Activated CD4-positive, alpha-beta T cell treated with anti-CD3 and anti-CD28 coated beads for 36 hours (primary cell): ENCODE results near the gene ATP2B1. TPM values are rescaled to one million over a fixed set of nuclear protein-coding genes. Genes with fewer than 3 reads are reported as not detected.

ENCODE experiments used
- ATAC-seq: fragments of 200-7000 bp; cut with Tn5 transposase; one replicate; pipeline ENCODE4 v1.10.0; 2021; ENCODE audit warnings: mild to moderate bottlenecking, moderate library complexity
- CTCF ChIA-PET: fragments of 350-600 bp; sonication (Branson Sonifier 250); formaldehyde crosslinking; loops from one replicate; lab custom pipeline; 2021; ENCODE audit warnings: antibody characterized with exemption; lab: Charles Lee
- POLR2A ChIA-PET: fragments of 350-600 bp; sonication (Branson Sonifier 250); formaldehyde crosslinking; loops from one replicate; lab custom pipeline; 2021; ENCODE audit warnings: antibody characterized with exemption, inconsistent platforms; lab: Charles Lee
- DNase-seq: peaks from one replicate; pipeline ENCODE4 v3.0.0-alpha.2; 2020
- H3K27ac Mint-ChIP-seq: one replicate; pipeline ENCODE4 v1.8.0; 2021; ENCODE audit warnings: mixed read lengths
- H3K27me3 Mint-ChIP-seq: one replicate; pipeline ENCODE4 v1.8.0; 2021; ENCODE audit warnings: mixed read lengths
- H3K36me3 Mint-ChIP-seq: one replicate; pipeline ENCODE4 v1.8.0; 2021; ENCODE audit warnings: low read depth, mixed read lengths
- H3K4me1 Mint-ChIP-seq: one replicate; pipeline ENCODE4 v1.8.0; 2021; ENCODE audit warnings: mixed read lengths
- H3K4me3 Mint-ChIP-seq: one replicate; pipeline ENCODE4 v1.8.0; 2021; ENCODE audit warnings: mild to moderate bottlenecking, moderate library complexity, mixed read lengths
- H3K9me3 Mint-ChIP-seq: one replicate; pipeline ENCODE4 v1.8.0; 2021; ENCODE audit warnings: low read depth, mixed read lengths
- intact Hi-C, 2 experiments: fragments of 100-400 bp; cut with DNase I in 1 of 2; cut with micrococcal nuclease in 1 of 2; formaldehyde crosslinking; loops; one replicate each; pipeline versions ENCODE4 v1.14.2 to v1.15.1; 2022 to 2024; cut with DNase I, micrococcal nuclease
- total RNA-seq, 2 experiments: library from RNA; stranded (reverse); gene quantifications; one replicate each; pipeline ENCODE4 v1.2.3, GENCODE V29; 2021

Gene ATP2B1
- total RNA-seq, 2 experiments from 2014 or later = 18.8 to 19.7 TPM

DNA sequence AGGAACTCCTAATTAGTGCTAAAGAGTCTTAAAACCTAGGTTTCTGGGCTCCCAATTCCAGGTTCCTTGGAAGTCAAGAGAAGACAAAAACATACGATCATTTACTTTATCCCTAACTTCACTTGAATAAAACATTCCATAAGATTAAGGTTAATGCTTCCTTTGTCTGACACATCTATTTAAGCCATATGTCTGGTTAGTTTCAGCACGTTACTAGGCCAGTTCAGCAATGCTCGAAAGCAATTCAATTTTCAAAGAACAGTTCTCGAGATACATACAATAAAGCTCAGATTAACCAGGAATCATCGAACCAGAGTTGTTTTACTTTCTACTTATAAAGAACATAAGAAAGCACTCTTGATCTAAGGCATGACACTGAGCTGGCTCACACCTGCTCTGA is 114.8 kb downstream of the ATP2B1 start:
- intact Hi-C loops = no loop called here
- ChIA-PET CTCF (no interaction called here), POLR2A (interaction anchor here (0.6 kb wide), 1 partner anchor 556 kb away, joined by 5 read pairs; no protein-coding TSS in a partner anchor)
- no peak for ATAC-seq
- H3K27ac Mint-ChIP-seq = no peak overlapping the region
- peaks cover 41% of the 10 kb centered on the region for H3K36me3 Mint-ChIP-seq
- no peak overlapping the region for H3K4me3 Mint-ChIP-seq
- H3K27me3 Mint-ChIP-seq = no peaks in the 10 kb centered on the region
- DNase-seq = no peak
- H3K4me1 Mint-ChIP-seq = peaks cover 22% of the 10 kb centered on the region
- H3K9me3 Mint-ChIP-seq = no peaks in the 10 kb centered on the region

- DNase-seq (no peak), ATAC-seq (no peak)
- no peaks in the 10 kb centered on the region for H3K9me3 Mint-ChIP-seq
- ChIA-PET CTCF (no interaction called here), POLR2A (no interaction called here)
- no peaks in the 10 kb centered on the region for H3K27me3 Mint-ChIP-seq
- H3K4me1 Mint-ChIP-seq = peaks cover 15% of the 10 kb centered on the region
- peaks cover 36% of the 10 kb centered on the region for H3K36me3 Mint-ChIP-seq
- intact Hi-C loops = no loop called here
- H3K27ac Mint-ChIP-seq = no peak overlapping the region
- no peak overlapping the region for H3K4me3 Mint-ChIP-seq
These were observed 115.4 kb downstream of the ATP2B1 start for GRCh38 chr12:89593233-89593632.

- H3K27ac Mint-ChIP-seq = no peak overlapping the region
- POLR2A ChIA-PET = no interaction called here
- intact Hi-C loops = no loop called here
- CTCF ChIA-PET = interaction anchor here (0.7 kb wide), 1 partner anchor 28 kb away, joined by 3 read pairs; no protein-coding TSS in a partner anchor
- no peak overlapping the region for H3K4me3 Mint-ChIP-seq
- no peak for ATAC-seq
- no peaks in the 10 kb centered on the region for H3K9me3 Mint-ChIP-seq
- no peaks in the 10 kb centered on the region for H3K27me3 Mint-ChIP-seq
- H3K36me3 Mint-ChIP-seq = peaks cover 26% of the 10 kb centered on the region
- DNase-seq = no peak
- peaks cover 2% of the 10 kb centered on the region for H3K4me1 Mint-ChIP-seq
These were observed 118.9 kb downstream of the ATP2B1 start for GRCh38 chr12:89589753-89590152.

GRCh38 chr12:89578499-89578898 is 130.1 kb downstream of the ATP2B1 start:
- Mint-ChIP-seq H3K9me3 (no peaks in the 10 kb centered on the region), H3K27me3 (no peaks in the 10 kb centered on the region), H3K4me3 (no peak overlapping the region), H3K4me1 (no peaks in the 10 kb centered on the region), H3K27ac (no peak overlapping the region), H3K36me3 (peaks cover 4% of the 10 kb centered on the region)
- ATAC-seq = no peak
- intact Hi-C loops = no loop called here
- DNase-seq = no peak
- ChIA-PET CTCF (interaction anchor here (0.7 kb wide), 1 partner anchor 64 kb away, joined by 3 read pairs; no protein-coding TSS in a partner anchor), POLR2A (no interaction called here)

DNA sequence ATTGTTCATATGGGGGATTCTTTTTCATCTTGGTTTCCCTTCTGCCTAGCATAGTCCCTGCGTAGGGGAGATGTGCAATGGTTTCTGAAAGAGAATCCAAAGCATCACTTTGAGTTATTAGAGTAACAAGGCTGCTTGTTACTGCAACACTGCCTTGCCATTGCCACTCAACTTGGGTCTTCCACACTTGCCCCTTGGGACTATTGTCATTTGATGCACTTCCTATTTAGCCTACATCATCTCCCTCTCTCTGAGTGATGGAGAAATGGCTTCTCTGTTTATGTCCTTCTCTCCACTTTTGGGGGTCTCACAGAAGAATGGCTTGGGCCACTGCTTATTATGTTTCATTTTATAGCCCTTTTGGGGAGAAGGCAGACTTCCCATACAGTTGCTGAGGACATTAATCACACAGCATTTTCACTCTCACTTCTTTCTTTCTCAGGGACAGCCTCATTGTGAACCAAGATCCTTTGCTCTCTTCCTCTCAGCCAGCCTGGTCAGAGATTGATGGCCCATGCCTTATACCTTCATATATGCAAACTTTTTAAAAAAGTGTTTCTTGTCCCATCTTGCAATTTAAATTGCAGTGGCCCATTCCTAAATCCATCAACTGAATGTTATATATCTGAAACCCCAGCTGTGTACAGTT is 131.9 kb downstream of the ATP2B1 start:
- DNase-seq = no peak
- Mint-ChIP-seq H3K4me3 (no peak overlapping the region), H3K27me3 (no peaks in the 10 kb centered on the region), H3K36me3 (no peaks in the 10 kb centered on the region), H3K4me1 (no peaks in the 10 kb centered on the region), H3K27ac (no peak overlapping the region), H3K9me3 (no peaks in the 10 kb centered on the region)
- no peak for ATAC-seq
- ChIA-PET POLR2A (no interaction called here), CTCF (no interaction called here)
- intact Hi-C loops = no loop called here

- no peaks in the 10 kb centered on the region for H3K36me3 Mint-ChIP-seq
These were observed 133.3 kb downstream of the ATP2B1 start for GRCh38 chr12:89575374-89575773.

DNA sequence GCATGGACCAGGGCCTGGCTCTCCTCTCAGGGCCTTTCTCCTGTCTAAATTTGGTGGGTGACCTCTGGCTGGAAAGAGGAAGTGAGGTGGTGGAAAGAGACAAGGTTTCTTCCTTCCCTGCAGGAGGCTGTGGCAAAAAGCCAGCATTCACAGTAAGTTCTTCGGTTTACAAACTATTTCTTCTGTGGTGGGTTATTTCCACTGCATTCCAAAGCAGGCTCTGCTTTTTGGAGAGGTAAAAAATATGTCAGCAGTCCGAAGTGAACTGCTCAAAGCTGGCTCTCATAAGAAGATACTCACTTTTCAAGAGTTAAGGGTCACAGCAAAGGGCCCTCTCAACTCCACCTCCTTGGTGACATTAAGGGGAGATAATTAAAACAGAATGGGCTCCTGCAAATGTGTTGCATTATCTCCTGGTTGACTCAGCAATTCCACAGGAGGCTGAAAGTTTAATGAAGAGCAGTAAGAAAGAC is 133.9 kb downstream of the ATP2B1 start:
- Mint-ChIP-seq H3K9me3 (no peaks in the 10 kb centered on the region), H3K27ac (no peak overlapping the region), H3K36me3 (no peaks in the 10 kb centered on the region), H3K27me3 (no peaks in the 10 kb centered on the region), H3K4me1 (no peaks in the 10 kb centered on the region), H3K4me3 (no peak overlapping the region)
- ChIA-PET CTCF (no interaction called here), POLR2A (no interaction called here)
- intact Hi-C loops = no loop called here
- no peak for ATAC-seq
- DNase-seq = no peak

More at GRCh38 chr12:89575374-89575773, 133.3 kb downstream of the ATP2B1 start:
- POLR2A ChIA-PET = no interaction called here
- intact Hi-C loops = no loop called here
- no peak for ATAC-seq
- CTCF ChIA-PET = no interaction called here
- no peak overlapping the region for H3K4me3 Mint-ChIP-seq
- H3K9me3 Mint-ChIP-seq = no peaks in the 10 kb centered on the region
- no peaks in the 10 kb centered on the region for H3K27me3 Mint-ChIP-seq
- no peak overlapping the region for H3K27ac Mint-ChIP-seq
- no peaks in the 10 kb centered on the region for H3K4me1 Mint-ChIP-seq
- DNase-seq = no peak

GRCh38 chr12:89573051-89573810 is 135.4 kb downstream of the ATP2B1 start:
- ATAC-seq (no peak), DNase-seq (no peak)
- H3K4me1 Mint-ChIP-seq = no peaks in the 10 kb centered on the region
- CTCF ChIA-PET = interaction anchor here (0.6 kb wide), 1 partner anchor 39 kb away, joined by 5 read pairs; no protein-coding TSS in a partner anchor
- no peaks in the 10 kb centered on the region for H3K9me3 Mint-ChIP-seq
- intact Hi-C loops = no loop called here
- no peaks in the 10 kb centered on the region for H3K27me3 Mint-ChIP-seq
- no peak overlapping the region for H3K4me3 Mint-ChIP-seq
- no peak overlapping the region for H3K27ac Mint-ChIP-seq
- no peaks in the 10 kb centered on the region for H3K36me3 Mint-ChIP-seq
- POLR2A ChIA-PET = no interaction called here

- ChIA-PET POLR2A (no interaction called here), CTCF (interaction anchor here (1.0 kb wide), 1 partner anchor 26 kb away, joined by 3 read pairs; no protein-coding TSS in a partner anchor)
- no peaks in the 10 kb centered on the region for H3K27me3 Mint-ChIP-seq
- H3K36me3 Mint-ChIP-seq = no peaks in the 10 kb centered on the region
- intact Hi-C loops = no loop called here
- H3K4me1 Mint-ChIP-seq = peaks cover 2% of the 10 kb centered on the region
- H3K4me3 Mint-ChIP-seq = no peak overlapping the region
- ATAC-seq = no peak
- no peaks in the 10 kb centered on the region for H3K9me3 Mint-ChIP-seq
- no peak for DNase-seq
- no peak overlapping the region for H3K27ac Mint-ChIP-seq
These were observed 137.0 kb downstream of the ATP2B1 start for GRCh38 chr12:89571491-89572195.

- Mint-ChIP-seq H3K27me3 (peaks cover 3% of the 10 kb centered on the region), H3K36me3 (no peaks in the 10 kb centered on the region), H3K4me1 (peaks cover 8% of the 10 kb centered on the region), H3K27ac (no peak overlapping the region), H3K9me3 (no peaks in the 10 kb centered on the region), H3K4me3 (no peak overlapping the region)
- POLR2A ChIA-PET = no interaction called here
- DNase-seq = no peak
- no peak for ATAC-seq
- intact Hi-C loops = no loop called here
- CTCF ChIA-PET = no interaction called here
These were observed 140.2 kb downstream of the ATP2B1 start for GRCh38 chr12:89568484-89568883.

DNA sequence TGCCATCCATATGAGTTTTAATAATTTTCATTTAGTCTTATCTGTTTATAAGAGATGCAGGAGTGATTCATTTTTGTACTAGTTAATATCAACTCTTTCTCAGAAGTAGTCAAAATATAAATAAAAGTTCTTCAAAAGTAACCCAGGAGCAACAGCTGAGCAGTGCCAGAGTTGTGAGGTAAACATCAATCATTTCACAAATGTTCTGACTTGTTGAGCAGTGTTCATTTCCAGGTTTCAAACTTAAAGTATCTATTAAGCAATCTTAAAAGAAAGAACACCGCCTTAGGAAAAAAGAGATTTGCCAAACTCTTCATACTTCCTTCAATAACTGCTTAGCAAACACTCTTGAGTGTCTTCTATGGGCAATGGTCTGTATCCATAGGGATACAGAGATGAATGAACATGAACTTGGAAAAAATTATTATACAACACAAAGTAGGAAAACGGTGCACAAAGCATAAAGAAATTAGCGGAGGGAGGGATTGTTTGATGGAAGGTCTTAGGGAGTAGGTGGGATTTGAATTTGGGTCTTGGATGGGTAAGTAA is 140.9 kb downstream of the ATP2B1 start:
- Mint-ChIP-seq H3K36me3 (no peaks in the 10 kb centered on the region), H3K4me1 (peaks cover 8% of the 10 kb centered on the region), H3K9me3 (no peaks in the 10 kb centered on the region), H3K27ac (no peak overlapping the region), H3K27me3 (peaks cover 3% of the 10 kb centered on the region), H3K4me3 (no peak overlapping the region)
- CTCF ChIA-PET = no interaction called here
- intact Hi-C loops = no loop called here
- ATAC-seq (no peak), DNase-seq (no peak)
- POLR2A ChIA-PET = no interaction called here
